Bronchial epithelial cell (primary cell): ENCODE results near the gene DCAF10. TPM values are rescaled to one million over a fixed set of nuclear protein-coding genes. Genes with fewer than 3 reads are reported as not detected.

Source experiments
- DNase-seq: peaks from one replicate; pipeline ENCODE4 v3.0.0-alpha.2; 2010; ENCODE audit warnings: low read depth
- FAIRE-seq: peaks from 2 replicates; lab custom pipeline; 2011; peaks lifted over from hg19 to GRCh38; lab: Jason Lieb, UNC
- H3K27me3 ChIP-seq: 2 replicates; pipeline ENCODE4 v1.5.1; 2011; ENCODE audit warnings: low read length; ENCODE audit not compliant: control insufficient read depth, insufficient read depth
- H3K36me3 ChIP-seq: 2 replicates; pipeline ENCODE4 v1.5.1; 2011; ENCODE audit warnings: low read length; ENCODE audit not compliant: control insufficient read depth, insufficient read depth
- H3K4me3 ChIP-seq: 2 replicates; pipeline ENCODE4 v1.5.1; 2011; ENCODE audit warnings: mild to moderate bottlenecking, low read depth, low read length, control low read depth
- total RNA-seq: library from RNA; depleted of rRNA; stranded (reverse); fragments of >200 nt; gene quantifications from 2 replicates; pipeline ENCODE4 v1.2.1, GENCODE V29; 2014
- TF ChIP-seq, protein P1 (sequence below): IDR thresholded peaks from 2 replicates; pipeline ENCODE4 v1.5.1; 2011; ENCODE audit warnings: mild to moderate bottlenecking, moderate library complexity, low read length, control low read depth, inconsistent platforms; ENCODE audit not compliant: insufficient read depth, severe bottlenecking

The DCAF10 gene
- total RNA-seq, 1 donor from 2014 or later = 29.5 TPM

- TF ChIP-seq, protein P1, sequence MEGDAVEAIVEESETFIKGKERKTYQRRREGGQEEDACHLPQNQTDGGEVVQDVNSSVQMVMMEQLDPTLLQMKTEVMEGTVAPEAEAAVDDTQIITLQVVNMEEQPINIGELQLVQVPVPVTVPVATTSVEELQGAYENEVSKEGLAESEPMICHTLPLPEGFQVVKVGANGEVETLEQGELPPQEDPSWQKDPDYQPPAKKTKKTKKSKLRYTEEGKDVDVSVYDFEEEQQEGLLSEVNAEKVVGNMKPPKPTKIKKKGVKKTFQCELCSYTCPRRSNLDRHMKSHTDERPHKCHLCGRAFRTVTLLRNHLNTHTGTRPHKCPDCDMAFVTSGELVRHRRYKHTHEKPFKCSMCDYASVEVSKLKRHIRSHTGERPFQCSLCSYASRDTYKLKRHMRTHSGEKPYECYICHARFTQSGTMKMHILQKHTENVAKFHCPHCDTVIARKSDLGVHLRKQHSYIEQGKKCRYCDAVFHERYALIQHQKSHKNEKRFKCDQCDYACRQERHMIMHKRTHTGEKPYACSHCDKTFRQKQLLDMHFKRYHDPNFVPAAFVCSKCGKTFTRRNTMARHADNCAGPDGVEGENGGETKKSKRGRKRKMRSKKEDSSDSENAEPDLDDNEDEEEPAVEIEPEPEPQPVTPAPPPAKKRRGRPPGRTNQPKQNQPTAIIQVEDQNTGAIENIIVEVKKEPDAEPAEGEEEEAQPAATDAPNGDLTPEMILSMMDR = no peak
- DNase-seq (no peak), FAIRE-seq (no peak)
- Histone ChIP-seq H3K27me3 (no peaks in the 10 kb centered on the region), H3K36me3 (peaks cover 4% of the 10 kb centered on the region), H3K4me3 (no peak overlapping the region)
These were observed 101.5 kb downstream of the DCAF10 start for GRCh38 chr9:37902131-37902530.

DNA sequence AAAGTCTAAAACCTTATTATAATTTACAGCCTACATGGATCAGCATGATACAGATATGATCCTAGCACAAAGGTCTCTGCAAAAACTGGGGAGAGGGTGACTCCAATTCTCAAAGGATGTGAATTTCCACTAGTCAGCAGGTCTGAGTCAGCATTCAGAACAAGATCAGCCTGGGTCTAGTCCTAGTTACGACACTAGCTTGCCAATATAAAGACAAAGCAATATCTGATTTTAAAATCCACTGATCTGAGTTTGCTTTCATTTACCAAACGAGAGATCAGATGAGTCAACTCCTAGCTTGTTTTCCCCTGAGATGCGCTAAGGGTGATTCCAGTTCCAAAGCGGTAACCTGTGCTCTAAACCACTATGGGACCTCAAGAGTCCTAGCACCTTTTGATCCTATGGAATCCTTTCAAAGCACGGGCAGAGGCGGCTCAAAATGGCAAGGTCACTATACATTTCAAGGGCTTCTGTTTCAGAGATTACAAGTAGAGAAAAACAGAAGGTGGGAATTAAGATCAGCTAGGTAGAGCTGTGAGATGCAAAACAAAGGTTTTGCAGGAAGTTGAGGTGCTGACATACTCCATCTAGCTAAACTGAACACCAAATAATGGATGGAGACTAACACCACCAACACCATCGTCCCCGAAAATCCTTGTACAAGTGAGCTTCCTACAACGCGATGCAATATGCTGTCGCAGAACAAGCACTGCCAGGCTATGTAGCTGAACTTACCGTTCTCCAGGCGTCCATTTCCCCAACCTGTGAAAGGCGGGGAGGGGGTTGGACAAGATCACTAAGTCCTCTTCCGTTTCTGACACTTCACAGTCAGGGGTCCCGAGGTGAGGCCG lies 102.4 kb downstream of the DCAF10 start:
- Histone ChIP-seq H3K4me3 (peak overlapping the region; percentile 82), H3K36me3 (peaks cover 4% of the 10 kb centered on the region), H3K27me3 (no peaks in the 10 kb centered on the region)
- TF ChIP-seq, protein P1 = no peak
- FAIRE-seq (no peak), DNase-seq (peak; percentile 71)

DNA sequence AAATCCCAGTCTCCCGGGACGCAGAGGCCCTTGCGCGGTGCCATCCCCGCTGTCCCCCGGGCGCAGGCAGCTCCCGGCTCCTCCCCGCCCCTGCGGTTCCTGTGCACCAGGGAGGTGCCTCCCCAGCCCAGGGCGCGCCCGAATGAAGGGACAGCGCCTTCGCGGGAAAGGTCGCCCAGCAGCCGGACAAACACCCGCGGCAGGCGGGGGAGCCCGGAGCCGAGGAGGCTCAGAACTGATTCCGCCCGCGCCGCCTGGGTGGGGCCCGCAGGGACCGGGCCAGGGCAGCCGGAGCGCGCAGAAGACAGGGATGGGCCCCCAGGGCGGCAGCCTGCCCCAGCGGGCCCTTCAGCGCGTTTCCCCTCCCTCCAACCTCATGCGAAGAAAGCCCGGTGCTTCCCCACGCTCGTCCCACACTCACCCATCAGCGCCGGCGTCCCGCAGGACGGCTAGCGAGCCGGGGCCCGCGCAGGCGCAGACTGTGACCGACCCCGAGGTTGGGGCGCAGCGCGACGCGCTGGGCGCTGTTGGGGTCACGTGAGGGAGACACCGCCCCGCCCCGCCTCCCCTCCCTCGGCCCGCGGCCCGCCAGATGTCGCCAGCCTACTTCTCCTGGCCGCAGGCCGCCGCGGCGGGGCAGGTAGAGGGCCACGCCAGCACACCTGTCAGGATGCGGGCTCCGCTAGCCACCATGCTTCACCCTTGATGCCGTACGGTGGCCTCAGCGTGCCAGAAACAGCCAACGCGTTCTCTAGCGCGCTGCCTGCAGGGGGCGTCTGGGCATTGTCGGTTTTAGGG lies 103.2 kb downstream of the DCAF10 start, which contains the start of gene SLC25A51:
Gene SLC25A51, minus strand, starts transcription at position 481 of the 798 bp plus-strand sequence. CDS start 15,577 bp downstream, outside the sequence.
- peak; percentile 79 for DNase-seq
- TF ChIP-seq, protein P1 = peak; percentile 99
- FAIRE-seq = no peak
- H3K27me3 ChIP-seq = no peaks in the 10 kb centered on the region
- peaks cover 4% of the 10 kb centered on the region for H3K36me3 ChIP-seq
- H3K4me3 ChIP-seq = peak within 1 kb of the TSS; percentile 82

GRCh38 chr9:37904445-37905130 lies 104.0 kb downstream of the DCAF10 start:
- Histone ChIP-seq H3K27me3 (no peaks in the 10 kb centered on the region), H3K4me3 (peak overlapping the region; percentile 82), H3K36me3 (peaks cover 1% of the 10 kb centered on the region)
- peak; percentile 42 for DNase-seq
- FAIRE-seq = no peak
- TF ChIP-seq, protein P1 = no peak

- FAIRE-seq = no peak
- H3K4me3 ChIP-seq = peak overlapping the region; percentile 82
- TF ChIP-seq, protein P1 = no peak
These were observed 104.5 kb downstream of the DCAF10 start for GRCh38 chr9:37905131-37905505.

More at GRCh38 chr9:37905131-37905505, 104.5 kb downstream of the DCAF10 start:
- no peaks in the 10 kb centered on the region for H3K27me3 ChIP-seq
- peaks cover 1% of the 10 kb centered on the region for H3K36me3 ChIP-seq
- no peak for DNase-seq
